Nephron progenitor cell (in vitro differentiated cells): ENCODE data around the gene NRP1.
A peak's percentile ranks its signal among the peaks of the same experiment; 100 is the strongest.

ENCODE experiments used
- DNase-seq: peaks from one replicate; pipeline ENCODE4 v3.0.0; 2021
- H3K27ac Mint-ChIP-seq: 2 replicates; pipeline ENCODE4 v1.8.0; 2021; ENCODE audit warnings: mild to moderate bottlenecking, moderate library complexity, mixed read lengths
- H3K27me3 Mint-ChIP-seq: 2 replicates; pipeline ENCODE4 v1.8.0; 2021; ENCODE audit warnings: mild to moderate bottlenecking, low read depth, mixed read lengths; ENCODE audit not compliant: poor library complexity
- H3K36me3 Mint-ChIP-seq: 2 replicates; pipeline ENCODE4 v1.8.0; 2021; ENCODE audit warnings: low read depth, mixed read lengths
- H3K4me1 Mint-ChIP-seq: 2 replicates; pipeline ENCODE4 v1.8.0; 2021; ENCODE audit warnings: mixed read lengths
- H3K4me3 Mint-ChIP-seq: 2 replicates; pipeline ENCODE4 v1.8.0; 2021; ENCODE audit warnings: mild to moderate bottlenecking, moderate library complexity, mixed read lengths
- H3K9me3 Mint-ChIP-seq: 2 replicates; pipeline ENCODE4 v1.8.0; 2021; ENCODE audit warnings: mild to moderate bottlenecking, moderate library complexity, mixed read lengths
- TF ChIP-seq, protein P1 (sequence below): fragments of 200-600 bp; sonication (generic); IDR thresholded peaks from 2 replicates; pipeline ENCODE4 v1.5.0; 2021; ENCODE audit warnings: antibody characterized with exemption

Gene NRP1

DNA sequence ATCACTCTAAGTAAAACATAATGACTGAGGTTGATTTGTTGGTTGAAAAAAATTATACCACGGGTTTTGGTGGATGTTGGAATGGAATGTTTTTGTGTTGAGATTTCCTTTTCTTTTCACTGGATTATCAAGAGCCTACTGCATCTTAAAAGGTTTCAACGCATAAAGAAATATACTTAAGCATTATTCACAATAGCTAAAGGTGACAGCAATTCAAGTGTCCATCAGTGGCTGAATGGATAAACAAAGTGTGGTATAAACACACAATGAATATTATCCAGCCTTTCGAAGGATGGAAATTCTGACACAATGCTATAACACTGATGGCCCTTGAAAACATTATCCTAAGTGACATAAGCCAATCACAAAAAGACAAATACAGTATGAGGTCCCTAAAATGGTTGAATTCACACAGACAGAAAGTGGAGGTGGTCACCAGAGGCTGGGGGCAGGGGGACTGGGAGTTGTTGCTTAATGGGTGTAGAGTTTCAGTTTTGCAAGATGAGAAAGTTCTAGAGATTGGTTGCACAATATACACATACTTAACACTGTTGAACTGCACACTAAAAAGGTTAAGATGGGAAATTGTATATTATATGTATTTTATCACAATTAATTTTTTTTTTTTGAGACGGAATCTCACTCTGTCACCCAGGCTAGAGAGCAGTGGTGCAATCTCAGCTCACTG is 122.3 kb downstream of the NRP1 start:
- peak overlapping the region; percentile 71 for H3K27ac Mint-ChIP-seq

DNA sequence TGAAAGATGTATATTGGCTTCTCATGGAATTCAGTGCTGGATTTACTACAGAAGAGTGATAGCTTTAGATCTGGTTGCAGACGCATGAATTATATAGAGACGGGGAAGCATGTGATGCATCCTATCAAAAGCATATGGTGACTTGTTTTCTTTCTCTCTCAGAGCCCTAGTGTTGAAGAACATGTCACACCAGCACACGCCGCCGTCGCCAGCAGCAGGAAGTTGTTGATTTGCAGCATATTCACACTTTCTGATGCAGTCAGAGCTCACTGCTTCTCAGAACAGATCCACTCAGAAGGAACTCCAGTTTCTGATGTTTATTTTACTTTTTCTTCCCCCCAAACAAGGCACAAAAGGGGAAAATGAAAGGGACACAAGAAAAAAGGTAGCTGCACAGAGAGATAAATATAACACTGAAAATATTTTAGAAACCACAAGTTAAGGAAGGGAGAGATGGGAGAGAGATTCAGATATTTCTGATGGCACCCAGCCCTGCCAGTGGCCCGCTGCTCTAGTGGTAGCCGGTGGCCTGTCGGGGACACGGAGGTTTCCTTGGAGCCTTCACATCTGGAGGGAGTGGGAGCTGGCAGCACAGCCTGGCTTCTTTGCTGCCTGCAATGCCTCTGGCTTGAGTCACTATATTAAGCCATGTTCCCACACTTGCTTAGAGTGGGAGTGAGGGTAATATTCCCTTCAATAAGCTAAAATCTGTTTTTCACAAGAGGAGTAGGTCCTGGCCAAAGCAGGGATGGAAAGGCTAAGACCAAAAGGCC is 123.2 kb downstream of the NRP1 start:
- no peak for DNase-seq
- no peak overlapping the region for H3K4me3 Mint-ChIP-seq
- H3K9me3 Mint-ChIP-seq, result no peaks in the 10 kb centered on the region
- H3K4me1 Mint-ChIP-seq, result peaks cover 34% of the 10 kb centered on the region
- H3K36me3 Mint-ChIP-seq, result peaks cover 88% of the 10 kb centered on the region
- TF ChIP-seq, protein P1, sequence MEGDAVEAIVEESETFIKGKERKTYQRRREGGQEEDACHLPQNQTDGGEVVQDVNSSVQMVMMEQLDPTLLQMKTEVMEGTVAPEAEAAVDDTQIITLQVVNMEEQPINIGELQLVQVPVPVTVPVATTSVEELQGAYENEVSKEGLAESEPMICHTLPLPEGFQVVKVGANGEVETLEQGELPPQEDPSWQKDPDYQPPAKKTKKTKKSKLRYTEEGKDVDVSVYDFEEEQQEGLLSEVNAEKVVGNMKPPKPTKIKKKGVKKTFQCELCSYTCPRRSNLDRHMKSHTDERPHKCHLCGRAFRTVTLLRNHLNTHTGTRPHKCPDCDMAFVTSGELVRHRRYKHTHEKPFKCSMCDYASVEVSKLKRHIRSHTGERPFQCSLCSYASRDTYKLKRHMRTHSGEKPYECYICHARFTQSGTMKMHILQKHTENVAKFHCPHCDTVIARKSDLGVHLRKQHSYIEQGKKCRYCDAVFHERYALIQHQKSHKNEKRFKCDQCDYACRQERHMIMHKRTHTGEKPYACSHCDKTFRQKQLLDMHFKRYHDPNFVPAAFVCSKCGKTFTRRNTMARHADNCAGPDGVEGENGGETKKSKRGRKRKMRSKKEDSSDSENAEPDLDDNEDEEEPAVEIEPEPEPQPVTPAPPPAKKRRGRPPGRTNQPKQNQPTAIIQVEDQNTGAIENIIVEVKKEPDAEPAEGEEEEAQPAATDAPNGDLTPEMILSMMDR, result no peak
- no peaks in the 10 kb centered on the region for H3K27me3 Mint-ChIP-seq
- peak overlapping the region; percentile 95 for H3K27ac Mint-ChIP-seq

More for the DNA sequence above, 122.3 kb downstream of the NRP1 start:
- DNase-seq, result no peak
- Mint-ChIP-seq H3K36me3 (peaks cover 88% of the 10 kb centered on the region), H3K9me3 (no peaks in the 10 kb centered on the region), H3K4me3 (no peak overlapping the region), H3K27me3 (no peaks in the 10 kb centered on the region), H3K4me1 (peaks cover 34% of the 10 kb centered on the region)
- TF ChIP-seq, protein P1, result no peak

DNA sequence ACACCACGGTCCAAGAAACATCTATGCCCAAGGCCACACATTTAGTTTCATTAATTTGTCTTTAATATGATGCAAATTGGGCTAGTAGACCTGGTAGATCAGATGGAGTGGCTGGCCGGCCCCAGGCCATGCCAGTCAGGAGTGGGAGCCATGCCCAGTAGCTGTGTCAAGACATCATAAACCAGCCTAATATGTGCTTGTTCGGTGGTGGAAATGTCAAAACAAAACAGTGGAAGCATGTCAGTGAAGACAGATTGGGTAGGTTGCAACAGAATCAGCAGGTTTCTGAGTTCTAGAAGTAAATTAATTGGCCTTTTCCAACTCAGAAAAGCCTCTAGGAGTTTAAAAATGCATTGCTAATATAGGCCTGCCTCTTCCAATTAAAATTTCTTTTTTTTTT is 124.7 kb downstream of the NRP1 start:
- no peak for DNase-seq
- peaks cover 88% of the 10 kb centered on the region for H3K36me3 Mint-ChIP-seq
- no peaks in the 10 kb centered on the region for H3K27me3 Mint-ChIP-seq
- H3K27ac Mint-ChIP-seq, result no peak overlapping the region
- peaks cover 34% of the 10 kb centered on the region for H3K4me1 Mint-ChIP-seq
- H3K4me3 Mint-ChIP-seq, result no peak overlapping the region
- TF ChIP-seq, protein P1, result no peak
- no peaks in the 10 kb centered on the region for H3K9me3 Mint-ChIP-seq

DNA sequence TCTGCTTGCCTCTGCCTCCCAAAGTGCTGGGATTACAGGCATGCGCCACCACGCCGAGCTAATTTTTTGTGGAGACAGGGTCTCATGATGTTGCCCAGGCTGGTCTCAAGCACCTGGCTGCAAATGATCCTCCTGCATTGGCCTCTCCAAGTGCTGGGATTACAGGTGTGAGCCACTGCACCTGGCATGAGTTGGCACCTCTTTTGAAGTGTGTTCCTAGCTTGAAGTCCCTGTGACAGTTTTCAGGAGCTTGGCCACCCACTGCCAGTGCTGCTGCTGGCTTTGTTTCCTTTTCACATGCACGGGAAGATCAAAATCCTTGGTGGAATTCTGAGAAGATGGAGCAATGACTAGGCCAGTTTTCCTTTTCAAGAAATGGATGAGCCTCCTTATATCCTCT is 126.3 kb downstream of the NRP1 start:
- Mint-ChIP-seq H3K4me1 (peaks cover 19% of the 10 kb centered on the region), H3K27ac (no peak overlapping the region), H3K27me3 (no peaks in the 10 kb centered on the region), H3K9me3 (no peaks in the 10 kb centered on the region), H3K4me3 (no peak overlapping the region), H3K36me3 (peaks cover 85% of the 10 kb centered on the region)
- DNase-seq, result no peak
- TF ChIP-seq, protein P1, result no peak

DNA sequence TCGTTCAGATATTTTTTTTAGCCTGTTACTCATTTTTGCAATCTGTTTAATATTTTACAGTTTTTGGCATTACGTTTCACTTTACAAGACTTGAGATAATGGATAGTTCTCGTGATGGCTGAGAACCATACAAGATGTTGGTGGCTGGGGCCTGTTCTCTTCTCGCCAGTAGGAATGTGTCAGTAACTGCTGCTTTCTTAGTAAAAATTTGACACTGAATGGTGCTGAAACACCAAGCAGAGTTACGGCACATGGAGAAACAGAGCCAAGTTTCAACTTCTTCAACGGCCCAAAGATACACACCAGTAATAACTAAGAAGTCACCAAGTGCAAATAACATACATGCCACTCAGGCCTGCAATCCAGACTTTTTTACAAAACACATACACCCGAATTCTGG is 130.4 kb downstream of the NRP1 start:
- Mint-ChIP-seq H3K27me3 (no peaks in the 10 kb centered on the region), H3K9me3 (no peaks in the 10 kb centered on the region), H3K4me1 (peaks cover 1% of the 10 kb centered on the region), H3K27ac (peak overlapping the region; percentile 66), H3K4me3 (no peak overlapping the region), H3K36me3 (peaks cover 90% of the 10 kb centered on the region)
- TF ChIP-seq, protein P1, result no peak
- no peak for DNase-seq
